Left hindlimb (tissue), 1 donor: ENCODE data around the gene CPM.
"Not testable (repeated sequence)": the region's sequence is repeated elsewhere in the genome, so short reads cannot be mapped to it uniquely, and the experiment has no call there.

Experiments used
- DNase-seq: peaks from one replicate; pipeline ENCODE4 v3.0.0-alpha.2; 2018

The CPM gene

DNA sequence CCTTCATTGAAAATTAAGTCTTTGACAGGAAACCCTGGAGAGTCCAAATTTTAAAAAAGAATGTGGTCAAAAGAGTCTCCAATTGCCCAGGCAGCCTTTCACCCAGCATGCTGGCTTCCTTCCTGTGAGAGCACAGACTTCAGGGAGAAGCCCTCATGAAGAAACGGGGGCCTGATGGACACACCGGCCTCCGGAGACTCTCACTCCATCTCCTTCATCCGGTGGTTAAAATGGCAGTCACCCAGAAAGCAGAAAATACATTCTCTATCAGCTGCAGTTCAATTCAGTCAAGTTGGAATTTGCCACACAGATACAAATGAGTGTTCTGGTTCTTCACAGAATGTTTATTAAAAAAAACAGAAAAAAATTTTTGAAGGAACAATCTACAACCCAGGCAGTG, 56.5 kb downstream of the CPM start:
- no peak for DNase-seq

- DNase-seq: no peak
Measured at GRCh38 chr12:68873316-68873715, 59.7 kb downstream of the CPM start.

DNA sequence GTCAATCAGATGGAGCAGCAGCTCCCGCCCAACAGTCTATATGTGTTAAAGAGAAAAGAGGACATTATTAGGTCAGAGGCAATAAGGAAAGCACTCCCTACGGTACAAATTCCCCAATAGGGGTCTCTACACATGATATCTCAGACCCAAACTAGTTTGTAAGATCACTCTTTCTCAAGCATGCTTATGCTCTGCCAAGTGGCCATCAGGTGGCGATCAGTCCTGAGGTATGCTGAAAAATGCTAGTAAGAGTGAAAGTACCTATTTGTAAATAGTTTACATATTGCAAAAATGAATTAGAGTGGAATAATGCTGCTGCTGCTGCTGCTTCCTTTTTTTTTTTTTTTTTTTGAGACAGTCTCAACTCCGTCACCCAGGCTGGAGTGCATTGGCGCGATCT, 61.0 kb downstream of the CPM start:
- no peak for DNase-seq

DNA sequence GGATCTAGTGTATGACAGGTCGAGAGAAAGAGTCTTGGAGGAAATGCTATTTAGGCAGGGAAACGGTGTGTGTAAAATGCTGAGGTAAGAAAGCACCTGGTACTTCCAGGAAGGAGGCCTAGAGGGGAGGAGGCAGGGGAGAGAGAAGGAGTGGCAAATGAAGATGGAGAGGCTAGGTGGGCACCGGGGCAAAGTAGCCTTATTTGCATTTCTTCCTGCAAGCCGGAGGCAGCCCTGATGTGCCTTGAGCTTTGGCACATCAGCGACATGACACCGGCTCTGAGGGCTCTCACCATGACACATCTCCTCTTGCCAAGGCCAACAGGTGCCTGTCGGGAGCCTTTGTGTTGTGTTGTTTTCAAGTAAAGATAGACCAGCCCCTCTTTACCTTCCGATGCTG, 61.6 kb downstream of the CPM start:
- no peak for DNase-seq

GRCh38 chr12:68870443-68870842, 62.5 kb downstream of the CPM start:
- DNase-seq: no peak

DNA sequence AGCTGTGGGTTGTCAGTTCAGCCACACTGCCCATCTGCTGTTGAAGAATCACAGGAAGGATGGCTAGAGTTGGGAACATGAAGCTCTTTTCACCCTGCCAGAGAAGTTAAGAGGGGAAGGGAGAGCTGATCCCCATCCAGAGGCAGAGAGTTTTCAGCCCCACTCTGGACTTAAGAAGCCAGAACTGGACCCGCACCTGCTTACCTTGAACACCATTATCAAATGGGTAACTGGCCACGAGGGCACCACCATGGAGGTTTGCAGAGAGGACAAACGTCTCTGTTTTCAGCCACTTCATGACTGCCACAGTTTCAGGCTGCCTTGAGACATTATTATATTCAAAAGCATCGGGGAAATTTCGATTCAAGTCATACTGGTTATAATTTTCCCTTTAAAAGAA, 63.0 kb downstream of the CPM start:
- no peak for DNase-seq

DNA sequence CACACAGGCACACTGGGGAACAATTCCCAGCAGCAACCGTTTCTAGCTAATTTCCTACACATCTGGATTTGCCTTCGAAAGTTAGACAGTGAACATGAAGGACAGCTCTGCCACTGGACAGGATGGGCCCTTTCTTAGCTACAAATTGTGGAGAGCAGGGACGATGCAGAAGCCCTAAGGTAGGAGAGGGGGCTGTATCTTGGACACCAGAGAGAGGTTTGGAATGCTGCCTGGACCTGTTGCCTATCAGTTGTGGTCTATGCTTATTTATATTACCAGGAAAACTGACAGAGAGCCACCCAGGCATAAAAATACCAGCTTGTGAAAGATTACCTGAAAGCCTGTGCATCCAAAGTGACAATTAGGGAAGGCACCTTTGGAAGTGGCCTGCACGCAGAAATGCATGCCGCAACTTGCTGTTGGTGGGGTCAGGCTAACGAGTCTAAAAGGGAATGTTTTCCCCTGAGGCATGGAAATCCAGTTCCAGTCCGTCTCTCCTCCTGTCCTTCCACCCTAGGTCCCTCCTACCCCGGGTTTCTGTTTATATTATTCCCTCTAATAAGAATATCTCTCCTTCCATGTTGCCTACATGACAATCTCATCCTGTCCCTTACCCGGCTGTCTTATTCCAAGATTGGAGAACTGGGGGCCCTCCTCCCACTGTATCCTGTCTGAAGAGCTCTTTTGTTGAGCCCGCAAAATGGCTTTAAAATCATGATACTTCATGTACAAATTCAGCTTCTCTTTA, 64.8 kb downstream of the CPM start:
- no peak for DNase-seq

DNA sequence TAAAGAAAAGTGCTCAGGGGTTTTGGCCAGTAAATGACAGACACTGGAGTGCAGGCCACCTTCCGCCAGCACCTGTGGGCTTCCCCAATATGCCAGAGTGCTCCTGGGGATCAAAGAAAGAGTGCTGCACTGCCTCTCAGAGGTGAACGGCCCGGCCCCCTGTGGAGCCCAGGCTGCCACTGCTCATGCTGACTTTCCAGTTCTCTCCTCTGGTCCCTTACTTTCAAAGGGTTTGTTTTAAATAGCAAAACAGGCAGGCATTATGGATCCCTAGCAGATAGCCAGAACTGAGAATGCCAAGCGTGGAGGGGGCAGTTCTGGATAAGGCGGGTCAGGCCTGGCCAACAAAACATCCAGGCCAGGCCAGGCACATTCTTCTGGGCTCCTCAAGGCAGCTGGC, 65.4 kb downstream of the CPM start:
- DNase-seq: no peak

- no peak for DNase-seq
Measured at GRCh38 chr12:68866950-68867349, 66.0 kb downstream of the CPM start.

DNA sequence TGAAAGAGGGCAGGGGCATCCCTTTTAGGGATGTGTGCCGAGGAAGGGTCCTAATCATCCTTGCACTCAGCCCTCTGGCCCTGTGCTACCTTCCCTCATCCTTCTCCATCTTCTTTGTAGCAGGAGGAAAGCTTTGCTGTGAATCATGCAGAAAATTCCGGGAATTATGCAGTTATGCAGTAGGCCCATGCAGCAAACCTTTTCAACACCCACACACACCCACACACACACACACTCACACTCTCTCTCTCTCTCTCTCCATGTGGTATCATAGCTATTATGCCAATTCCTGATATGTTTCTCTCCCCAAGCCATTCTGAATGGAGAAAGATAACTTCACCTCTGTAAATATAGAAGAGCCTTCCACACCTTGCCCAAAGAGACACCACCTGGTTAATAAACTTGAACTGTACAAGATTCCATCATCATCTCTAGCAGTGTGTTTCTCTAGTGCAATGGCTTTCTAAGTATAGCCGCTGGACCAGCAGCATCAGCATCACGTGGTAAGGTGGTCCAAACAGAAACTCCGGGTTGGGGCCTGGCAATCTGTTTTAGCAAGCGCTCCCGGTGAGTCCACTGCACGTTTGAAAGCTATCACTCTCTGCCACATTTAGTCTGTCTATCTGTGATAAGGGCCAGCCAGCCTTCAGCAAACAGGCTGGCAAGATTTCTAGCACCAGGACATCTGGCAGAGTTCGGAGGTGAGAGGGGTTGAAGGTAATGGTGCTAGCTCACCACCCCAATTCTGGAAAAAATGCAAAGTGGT, 67.4 kb downstream of the CPM start:
- DNase-seq: no peak

- DNase-seq: no peak
Measured at GRCh38 chr12:68864604-68865003, 68.4 kb downstream of the CPM start.

DNA sequence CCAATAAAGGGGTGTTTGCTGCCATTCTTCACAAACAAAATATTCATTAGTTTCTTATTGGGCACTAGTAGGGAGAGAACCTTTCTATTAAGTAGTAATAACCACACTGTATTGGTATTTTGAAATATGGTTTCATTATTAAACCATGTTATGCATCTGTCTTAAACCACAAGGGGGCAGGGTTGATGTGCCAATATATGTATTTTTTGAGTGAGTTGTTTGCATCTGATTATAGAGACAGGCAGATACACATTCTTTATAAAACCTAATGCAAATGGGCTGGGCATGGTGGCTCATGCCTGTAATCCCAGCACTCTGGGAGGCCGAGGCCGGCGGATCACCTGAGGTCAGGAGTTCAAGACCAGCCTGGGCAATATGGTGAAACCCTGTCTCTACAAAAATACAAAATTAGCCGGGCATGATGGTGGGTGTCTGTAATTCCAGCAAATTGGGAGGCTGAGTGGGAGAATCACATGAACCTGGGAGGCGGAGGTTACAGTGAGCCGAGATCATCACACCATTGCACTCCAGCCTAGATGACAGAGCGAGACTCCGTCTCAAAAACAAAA, 69.0 kb downstream of the CPM start:
- not testable (repeated sequence) for DNase-seq

DNA sequence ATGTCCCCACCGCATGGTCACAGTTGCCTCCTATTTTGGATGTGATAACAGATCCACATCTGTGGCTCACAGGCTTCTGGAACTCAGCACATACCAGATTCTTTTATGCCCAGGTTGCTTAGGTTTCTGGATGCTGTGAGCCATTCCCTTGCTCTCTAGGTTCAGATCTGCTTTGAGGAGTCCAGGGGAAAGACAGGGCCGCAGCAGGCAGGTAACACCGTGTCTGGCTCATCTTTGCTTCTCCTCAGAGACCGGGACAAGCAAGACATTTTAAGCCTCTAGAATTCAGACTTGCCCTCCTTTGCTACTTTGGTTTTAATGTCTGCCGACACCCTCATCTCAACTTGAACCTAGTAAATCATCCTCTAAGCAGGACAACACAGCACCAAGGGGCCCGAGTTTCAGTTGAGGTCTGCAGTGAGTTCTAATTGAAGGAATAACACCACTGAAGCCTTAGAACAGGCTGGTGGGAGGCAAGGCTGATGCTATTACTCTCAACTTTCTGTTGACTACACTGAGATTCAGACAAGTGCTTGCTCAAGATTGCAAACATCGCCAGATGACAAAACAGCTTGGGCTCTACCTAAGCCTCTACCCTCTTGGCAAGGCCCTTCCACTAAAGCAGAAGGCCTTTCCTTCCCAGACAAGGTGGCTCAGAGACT, 69.7 kb downstream of the CPM start:
- no peak for DNase-seq

- no peak for DNase-seq
Measured at GRCh38 chr12:68861890-68862289, 71.1 kb downstream of the CPM start.

DNA sequence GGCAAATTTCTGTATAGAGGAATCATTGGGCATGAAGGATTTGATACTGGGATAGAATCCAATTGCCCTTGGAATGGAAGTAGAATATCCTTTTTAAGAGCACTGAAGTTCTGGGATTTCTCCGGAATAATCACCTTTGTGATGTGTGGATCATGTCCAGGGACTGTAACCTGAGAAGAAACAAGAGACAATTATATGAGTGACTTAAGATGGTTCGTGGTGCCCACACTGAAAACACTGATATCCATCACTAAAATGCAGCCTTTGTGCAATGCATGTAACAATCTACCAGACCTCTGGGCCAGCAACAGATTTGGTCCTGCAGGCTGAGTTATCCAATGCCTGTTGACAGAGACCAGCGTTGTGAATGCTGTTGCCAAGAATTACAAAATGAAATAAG, 76.5 kb downstream of the CPM start:
- DNase-seq: no peak

- no peak for DNase-seq
Measured at GRCh38 chr12:68855771-68856170, 77.2 kb downstream of the CPM start.

DNA sequence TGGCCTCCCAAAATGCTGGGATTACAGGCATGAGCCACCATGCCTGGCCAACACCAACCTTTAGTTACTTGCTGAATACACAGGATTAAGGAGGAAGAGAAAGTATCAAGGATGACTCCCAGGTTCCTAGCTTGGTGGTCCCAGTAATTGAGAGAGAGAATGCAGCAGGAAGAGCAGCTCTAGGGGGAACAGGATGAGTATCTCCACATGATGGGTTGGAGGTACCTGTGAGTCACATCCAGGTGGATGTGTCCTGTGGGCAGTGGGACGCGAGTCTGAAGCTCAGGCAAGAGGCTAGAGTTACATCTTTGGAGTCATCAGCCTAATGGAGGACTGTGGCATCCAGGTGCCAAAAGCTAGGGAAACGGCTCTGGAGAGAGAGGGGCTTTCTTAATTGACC, 77.9 kb downstream of the CPM start:
- DNase-seq: no peak

- no peak for DNase-seq
Measured at GRCh38 chr12:68854554-68854953, 78.4 kb downstream of the CPM start.

DNA sequence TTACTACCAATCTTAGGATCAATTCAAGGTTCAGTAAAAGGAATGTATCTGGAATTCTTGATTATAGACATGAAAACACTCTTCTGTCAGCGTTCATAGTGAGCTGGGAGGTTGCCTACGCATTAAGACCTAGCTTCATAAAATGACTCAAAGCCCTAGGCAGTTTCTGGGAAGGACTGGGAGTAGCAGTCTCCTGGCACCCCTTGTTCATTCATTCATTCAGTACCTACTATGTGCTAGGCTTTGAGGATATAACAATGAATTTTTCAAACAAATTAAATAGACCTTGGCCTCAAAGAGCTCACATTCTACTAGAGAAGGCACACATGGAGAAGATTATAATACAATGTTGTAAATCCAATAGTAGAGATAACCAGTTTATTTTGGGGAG, 78.9 kb downstream of the CPM start:
- DNase-seq: no peak

GRCh38 chr12:68853396-68854077, 79.4 kb downstream of the CPM start:
- no peak for DNase-seq

- DNase-seq: no peak
Measured at GRCh38 chr12:68851592-68852306, 81.2 kb downstream of the CPM start.

GRCh38 chr12:68850390-68850789, 82.6 kb downstream of the CPM start:
- no peak for DNase-seq
